ENCODE measurements around the gene SLC16A7. TPM values are rescaled to one million over a fixed set of nuclear protein-coding genes. Genes with fewer than 3 reads are reported as not detected.
"Not testable (repeated sequence)": the region's sequence is repeated elsewhere in the genome, so short reads cannot be mapped to it uniquely, and the experiment has no call there.

SLC16A7 gene
- total and polyA plus RNA-seq, 4 donors = 0.88 to 60.2 (median 25.6) TPM

- H3K4me1 ChIP-seq (ENCODE audit: control insufficient read depth in 1 of 2, insufficient read depth in 2 of 2, low read length in 2 of 2); H3K9me3 ChIP-seq (ENCODE audit: control insufficient read depth, low read length); H3K27me3 ChIP-seq (ENCODE audit: control insufficient read depth in 1 of 2, insufficient read depth in 2 of 2, low read length in 1 of 2); DNase-seq; H3K36me3 ChIP-seq (ENCODE audit: control insufficient read depth in 1 of 2, insufficient read depth in 2 of 2, low read length in 1 of 2); ATAC-seq (ENCODE audit: low FRiP score); H3K27ac ChIP-seq (ENCODE audit: low read depth in 1 of 2, low read length in 2 of 2); H3K4me3 ChIP-seq (ENCODE audit: low read length in 2 of 2); intact Hi-C loops (cut with DNase I): not testable (repeated sequence)
- WGBS, 2 donors = 73 to 96% methylated on average over 4 of the region's 4 CpGs
Measured at GRCh38 chr12:59612823-59613434, 17.1 kb downstream of the SLC16A7 start.

GRCh38 chr12:59615392-59616165 lies 19.8 kb downstream of the SLC16A7 start:
- H3K36me3 ChIP-seq (ENCODE audit: control insufficient read depth in 1 of 2, insufficient read depth in 2 of 2, low read length in 1 of 2) = no peaks in the 10 kb centered on the region
- ATAC-seq (ENCODE audit: low FRiP score) = no peak
- no peak overlapping the region for H3K4me3 ChIP-seq (ENCODE audit: low read length in 2 of 2)
- peaks cover 2 to 6% of the 10 kb centered on the region in 2 donors for H3K4me1 ChIP-seq (ENCODE audit: control insufficient read depth in 1 of 2, insufficient read depth in 2 of 2, low read length in 2 of 2)
- no peaks in the 10 kb centered on the region for H3K27me3 ChIP-seq (ENCODE audit: control insufficient read depth in 1 of 2, insufficient read depth in 2 of 2, low read length in 1 of 2)
- H3K27ac ChIP-seq (ENCODE audit: low read depth in 1 of 2, low read length in 2 of 2) = peak overlapping the region; percentile 36 to 80
- no peak for DNase-seq
- intact Hi-C loops (cut with DNase I) = no loop called here
- peaks cover 2% of the 10 kb centered on the region for H3K9me3 ChIP-seq (ENCODE audit: control insufficient read depth, low read length)

- Histone ChIP-seq H3K36me3 (ENCODE audit: control insufficient read depth in 1 of 2, insufficient read depth in 2 of 2, low read length in 1 of 2) (no peaks in the 10 kb centered on the region), H3K27me3 (ENCODE audit: control insufficient read depth in 1 of 2, insufficient read depth in 2 of 2, low read length in 1 of 2) (no peaks in the 10 kb centered on the region), H3K9me3 (ENCODE audit: control insufficient read depth, low read length) (no peaks in the 10 kb centered on the region), H3K4me1 (ENCODE audit: control insufficient read depth in 1 of 2, insufficient read depth in 2 of 2, low read length in 2 of 2) (peaks cover 2 to 8% of the 10 kb centered on the region in 2 donors), H3K27ac (ENCODE audit: low read depth in 1 of 2, low read length in 2 of 2) (no peak overlapping the region), H3K4me3 (ENCODE audit: low read length in 2 of 2) (no peak overlapping the region)
- 29 to 30% methylated on average over 1 of the region's 1 CpG for WGBS, 2 donors
- DNase-seq (no peak), ATAC-seq (ENCODE audit: low FRiP score) (no peak)
- intact Hi-C loops (cut with DNase I) = no loop called here
Measured at GRCh38 chr12:59619461-59620240, 23.8 kb downstream of the SLC16A7 start.

DNA sequence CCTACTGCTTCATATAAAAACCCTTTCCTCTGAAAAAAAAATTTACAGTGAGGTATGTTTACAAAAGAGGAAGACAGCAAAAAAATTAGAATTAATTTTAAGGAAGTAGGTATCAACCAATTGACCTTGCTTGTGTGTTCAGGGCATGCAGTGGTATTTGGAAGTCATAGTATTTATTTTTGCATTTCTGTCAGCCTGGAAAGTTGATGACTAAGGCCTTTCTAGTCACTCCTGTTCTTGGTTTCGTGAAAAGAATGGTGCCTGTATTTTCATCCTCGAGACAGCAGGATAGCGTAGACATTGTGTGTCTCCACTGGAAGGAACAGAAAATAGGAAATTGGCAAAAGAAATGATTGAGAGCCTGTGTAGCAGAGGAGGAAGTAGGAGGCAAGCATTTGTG lies 24.5 kb downstream of the SLC16A7 start:
- Histone ChIP-seq H3K9me3 (ENCODE audit: control insufficient read depth, low read length) (no peaks in the 10 kb centered on the region), H3K4me1 (ENCODE audit: control insufficient read depth in 1 of 2, insufficient read depth in 2 of 2, low read length in 2 of 2) (peaks cover 2 to 8% of the 10 kb centered on the region in 2 donors), H3K4me3 (ENCODE audit: low read length in 2 of 2) (no peak overlapping the region), H3K27ac (ENCODE audit: low read depth in 1 of 2, low read length in 2 of 2) (no peak overlapping the region), H3K27me3 (ENCODE audit: control insufficient read depth in 1 of 2, insufficient read depth in 2 of 2, low read length in 1 of 2) (no peaks in the 10 kb centered on the region), H3K36me3 (ENCODE audit: control insufficient read depth in 1 of 2, insufficient read depth in 2 of 2, low read length in 1 of 2) (no peaks in the 10 kb centered on the region)
- WGBS, 2 donors = 31 to 41% methylated on average over 3 of the region's 3 CpGs
- DNase-seq = no peak
- intact Hi-C loops (cut with DNase I) = no loop called here
- ATAC-seq (ENCODE audit: low FRiP score) = no peak

GRCh38 chr12:59624732-59625460 lies 29.1 kb downstream of the SLC16A7 start:
- Histone ChIP-seq H3K4me1 (ENCODE audit: control insufficient read depth in 1 of 2, insufficient read depth in 2 of 2, low read length in 2 of 2) (peaks cover 2 to 4% of the 10 kb centered on the region in 2 donors), H3K27me3 (ENCODE audit: control insufficient read depth in 1 of 2, insufficient read depth in 2 of 2, low read length in 1 of 2) (no peaks in the 10 kb centered on the region), H3K27ac (ENCODE audit: low read depth in 1 of 2, low read length in 2 of 2) (no peak overlapping the region), H3K9me3 (ENCODE audit: control insufficient read depth, low read length) (no peaks in the 10 kb centered on the region), H3K4me3 (ENCODE audit: low read length in 2 of 2) (no peak overlapping the region), H3K36me3 (ENCODE audit: control insufficient read depth in 1 of 2, insufficient read depth in 2 of 2, low read length in 1 of 2) (no peaks in the 10 kb centered on the region)
- ATAC-seq (ENCODE audit: low FRiP score) (no peak), DNase-seq (no peak)
- 97 to 100% methylated on average over 1 of the region's 1 CpG for WGBS, 2 donors
- intact Hi-C loops (cut with DNase I) = no loop called here

GRCh38 chr12:59626382-59626781 lies 30.6 kb downstream of the SLC16A7 start:
- 71 to 81% methylated on average over 1 of the region's 1 CpG for WGBS, 2 donors
- Histone ChIP-seq H3K4me1 (ENCODE audit: control insufficient read depth in 1 of 2, insufficient read depth in 2 of 2, low read length in 2 of 2) (peaks cover 1 to 2% of the 10 kb centered on the region in 2 donors), H3K27ac (ENCODE audit: low read depth in 1 of 2, low read length in 2 of 2) (no peak overlapping the region), H3K4me3 (ENCODE audit: low read length in 2 of 2) (no peak overlapping the region), H3K27me3 (ENCODE audit: control insufficient read depth in 1 of 2, insufficient read depth in 2 of 2, low read length in 1 of 2) (no peaks in the 10 kb centered on the region), H3K9me3 (ENCODE audit: control insufficient read depth, low read length) (no peaks in the 10 kb centered on the region), H3K36me3 (ENCODE audit: control insufficient read depth in 1 of 2, insufficient read depth in 2 of 2, low read length in 1 of 2) (no peaks in the 10 kb centered on the region)
- intact Hi-C loops (cut with DNase I) = no loop called here
- DNase-seq (no peak), ATAC-seq (ENCODE audit: low FRiP score) (no peak)

- intact Hi-C loops (cut with DNase I) = no loop called here
- no peaks in the 10 kb centered on the region for H3K27me3 ChIP-seq (ENCODE audit: control insufficient read depth in 1 of 2, insufficient read depth in 2 of 2, low read length in 1 of 2)
- no peaks in the 10 kb centered on the region for H3K36me3 ChIP-seq (ENCODE audit: control insufficient read depth in 1 of 2, insufficient read depth in 2 of 2, low read length in 1 of 2)
- DNase-seq (no peak), ATAC-seq (ENCODE audit: low FRiP score) (no peak)
- H3K4me3 ChIP-seq (ENCODE audit: low read length in 2 of 2) = no peak overlapping the region
- no peaks in the 10 kb centered on the region for H3K9me3 ChIP-seq (ENCODE audit: control insufficient read depth, low read length)
- H3K4me1 ChIP-seq (ENCODE audit: control insufficient read depth in 1 of 2, insufficient read depth in 2 of 2, low read length in 2 of 2) = peaks cover 1 to 2% of the 10 kb centered on the region in 2 donors
- H3K27ac ChIP-seq (ENCODE audit: low read depth in 1 of 2, low read length in 2 of 2) = no peak overlapping the region
Measured at GRCh38 chr12:59627582-59627981, 31.8 kb downstream of the SLC16A7 start.

GRCh38 chr12:59629890-59630289 lies 34.1 kb downstream of the SLC16A7 start:
- no peaks in the 10 kb centered on the region for H3K9me3 ChIP-seq (ENCODE audit: control insufficient read depth, low read length)
- H3K27ac ChIP-seq (ENCODE audit: low read depth in 1 of 2, low read length in 2 of 2) = no peak overlapping the region
- peaks cover 0 to 2% of the 10 kb centered on the region in 2 donors for H3K4me1 ChIP-seq (ENCODE audit: control insufficient read depth in 1 of 2, insufficient read depth in 2 of 2, low read length in 2 of 2)
- H3K27me3 ChIP-seq (ENCODE audit: control insufficient read depth in 1 of 2, insufficient read depth in 2 of 2, low read length in 1 of 2) = no peaks in the 10 kb centered on the region
- ATAC-seq (ENCODE audit: low FRiP score) = no peak
- no peak overlapping the region for H3K4me3 ChIP-seq (ENCODE audit: low read length in 2 of 2)
- intact Hi-C loops (cut with DNase I) = no loop called here
- 90 to 96% methylated on average over 3 of the region's 3 CpGs for WGBS, 2 donors
- H3K36me3 ChIP-seq (ENCODE audit: control insufficient read depth in 1 of 2, insufficient read depth in 2 of 2, low read length in 1 of 2) = no peaks in the 10 kb centered on the region
- no peak for DNase-seq
